ENCODE results near the gene ADCY6.

GRCh38 chr12:48776956-48777355, 11.9 kb downstream of the ADCY6 start:
- TF ChIP-seq CTCF (IDR thresholded peaks at IDR 0.05) (no peak), EZH2 (IDR thresholded peaks at IDR 0.05; ENCODE audit: borderline replicate concordance, insufficient read depth, low read depth, low read length, poor library complexity, severe bottlenecking) (no peak)
